OCI-LY1 (cell line): Measurements from ENCODE around the gene CHTF18.

Experiments used
- H2AFZ ChIP-seq: fragments of 200-600 bp; sonication (generic), shearing (Covaris generic); 2 replicates; pipeline ENCODE4 v1.6.0; 2014; ENCODE audit warnings: antibody characterized with exemption, mild to moderate bottlenecking, low read length
- H3F3A ChIP-seq: fragments of 200-600 bp; sonication (generic), shearing (Covaris generic); 2 replicates; pipeline ENCODE4 v1.6.0; 2014; ENCODE audit warnings: mild to moderate bottlenecking, antibody characterized with exemption, low read length, moderate library complexity; ENCODE audit not compliant: insufficient read depth
- H3K27ac ChIP-seq: fragments of 200-600 bp; sonication (generic); 2 replicates; pipeline ENCODE4 v1.5.1; 2014; ENCODE audit warnings: low read length, mixed run types, mild to moderate bottlenecking, low read depth; ENCODE audit not compliant: poor library complexity, severe bottlenecking
- H3K27me3 ChIP-seq: fragments of 200-600 bp; sonication (generic); 2 replicates; pipeline ENCODE4 v1.6.0; 2014; ENCODE audit warnings: antibody characterized with exemption, mild to moderate bottlenecking, low read length, moderate library complexity; ENCODE audit not compliant: insufficient read depth
- H3K36me3 ChIP-seq: fragments of 200-600 bp; sonication (generic); 2 replicates; pipeline ENCODE4 v1.6.1; 2014; ENCODE audit warnings: mild to moderate bottlenecking, antibody characterized with exemption, low read length, moderate library complexity, mixed read lengths; ENCODE audit not compliant: insufficient read depth
- H3K4me1 ChIP-seq: fragments of 200-600 bp; sonication (generic); 2 replicates; pipeline ENCODE4 v1.5.1; 2014; ENCODE audit warnings: mild to moderate bottlenecking, low read length, moderate library complexity; ENCODE audit not compliant: insufficient read depth, severe bottlenecking
- H3K4me2 ChIP-seq: fragments of 200-600 bp; sonication (generic), shearing (Covaris generic); 2 replicates; pipeline ENCODE4 v1.6.1; 2014; ENCODE audit warnings: low read length
- H3K4me3 ChIP-seq: fragments of 200-600 bp; sonication (generic); 2 replicates; pipeline ENCODE4 v1.5.1; 2014; ENCODE audit warnings: low read length, low read depth, mild to moderate bottlenecking, mixed read lengths; ENCODE audit not compliant: poor library complexity, severe bottlenecking
- H3K79me2 ChIP-seq: fragments of 200-600 bp; shearing (Covaris generic); 2 replicates; pipeline ENCODE4 v1.6.1; 2016; ENCODE audit warnings: mixed run types, low read length, mixed read lengths; ENCODE audit not compliant: insufficient read depth
- H3K9ac ChIP-seq: fragments of 200-600 bp; sonication (generic), shearing (Covaris generic); 2 replicates; pipeline ENCODE4 v1.6.1; 2014; ENCODE audit warnings: mild to moderate bottlenecking, low read length, mixed read lengths
- H3K9me2 ChIP-seq: fragments of 200-600 bp; sonication (generic), shearing (Covaris generic); 2 replicates; pipeline ENCODE4 v1.6.1; 2014; ENCODE audit warnings: low read depth, mild to moderate bottlenecking, low read length, mixed read lengths
- H3K9me3 ChIP-seq: fragments of 200-600 bp; shearing (Covaris generic); 2 replicates; pipeline ENCODE4 v1.6.1; 2014; ENCODE audit warnings: low read length, mixed read lengths
- H4K20me1 ChIP-seq: fragments of 200-600 bp; sonication (generic), shearing (Covaris generic); 2 replicates; pipeline ENCODE4 v1.6.0; 2016; ENCODE audit warnings: mild to moderate bottlenecking, low read length; ENCODE audit not compliant: insufficient read depth
- EZH2 ChIP-seq: fragments of 200-600 bp; sonication (generic), shearing (Covaris generic); IDR thresholded peaks from 2 replicates; pipeline ENCODE4 v1.8.0; 2017; ENCODE audit warnings: borderline replicate concordance, mixed run types, mild to moderate bottlenecking, antibody characterized with exemption, low read length, moderate library complexity, mixed read lengths
- TF ChIP-seq, protein P1 (sequence below): fragments of 200-600 bp; sonication (generic), shearing (Covaris generic); IDR thresholded peaks from 2 replicates; pipeline ENCODE4 v1.5.1; 2017; ENCODE audit warnings: mild to moderate bottlenecking, antibody characterized with exemption, low read length, moderate library complexity, mixed read lengths

The CHTF18 gene

DNA sequence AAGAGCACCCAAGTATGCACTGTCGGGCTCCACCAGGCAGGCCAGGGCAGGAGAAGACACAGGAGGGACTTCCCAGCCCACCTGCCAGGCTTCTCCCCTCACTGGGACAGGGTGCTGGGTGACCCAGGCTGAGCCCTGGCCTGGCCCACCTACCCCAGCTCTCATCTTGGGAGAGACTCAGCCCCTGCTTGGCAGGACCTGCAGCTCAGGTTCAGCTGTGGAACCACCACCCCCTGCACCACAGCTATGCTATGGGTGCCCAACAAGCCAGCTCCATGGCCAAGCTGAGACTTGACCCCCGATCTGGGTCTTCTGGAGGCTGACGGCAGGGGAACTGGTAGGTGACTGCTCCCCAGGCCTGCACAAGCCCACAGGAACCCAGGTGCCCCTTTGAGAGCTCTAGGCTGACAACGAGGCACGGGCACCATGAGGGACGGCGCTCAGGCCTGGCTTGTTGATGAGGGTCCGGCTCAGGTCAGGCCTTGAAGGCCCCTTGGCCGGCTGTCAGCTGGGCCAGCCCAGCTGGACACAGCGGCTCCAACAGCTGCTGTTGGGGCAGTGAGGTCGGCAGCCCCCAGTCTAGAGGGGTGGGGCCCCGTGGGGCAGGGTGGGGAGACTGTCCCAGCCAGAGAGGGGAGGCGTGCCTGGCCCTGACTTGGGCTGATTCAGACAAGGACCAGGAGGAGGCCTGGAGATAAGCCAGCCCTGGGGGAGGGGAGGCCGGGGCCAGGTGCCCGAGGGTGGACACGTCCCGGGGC lies 4.8 kb upstream of the CHTF18 start:
- H3K27me3 ChIP-seq = no peaks in the 10 kb centered on the region; the same call in 1 of the 2 replicates
- H3F3A ChIP-seq = no peaks in the 10 kb centered on the region
- H2AFZ ChIP-seq = no peak overlapping the region
- peaks cover 11% of the 10 kb centered on the region for H3K4me1 ChIP-seq
- no peak overlapping the region for H3K27ac ChIP-seq
- H3K4me2 ChIP-seq = no peak overlapping the region
- H3K9me3 ChIP-seq = no peaks in the 10 kb centered on the region
- H3K36me3 ChIP-seq = peaks cover 22% of the 10 kb centered on the region
- no peaks in the 10 kb centered on the region for H4K20me1 ChIP-seq
- no peak overlapping the region for H3K4me3 ChIP-seq
- no peaks in the 10 kb centered on the region for H3K9me2 ChIP-seq
- TF ChIP-seq, protein P1, sequence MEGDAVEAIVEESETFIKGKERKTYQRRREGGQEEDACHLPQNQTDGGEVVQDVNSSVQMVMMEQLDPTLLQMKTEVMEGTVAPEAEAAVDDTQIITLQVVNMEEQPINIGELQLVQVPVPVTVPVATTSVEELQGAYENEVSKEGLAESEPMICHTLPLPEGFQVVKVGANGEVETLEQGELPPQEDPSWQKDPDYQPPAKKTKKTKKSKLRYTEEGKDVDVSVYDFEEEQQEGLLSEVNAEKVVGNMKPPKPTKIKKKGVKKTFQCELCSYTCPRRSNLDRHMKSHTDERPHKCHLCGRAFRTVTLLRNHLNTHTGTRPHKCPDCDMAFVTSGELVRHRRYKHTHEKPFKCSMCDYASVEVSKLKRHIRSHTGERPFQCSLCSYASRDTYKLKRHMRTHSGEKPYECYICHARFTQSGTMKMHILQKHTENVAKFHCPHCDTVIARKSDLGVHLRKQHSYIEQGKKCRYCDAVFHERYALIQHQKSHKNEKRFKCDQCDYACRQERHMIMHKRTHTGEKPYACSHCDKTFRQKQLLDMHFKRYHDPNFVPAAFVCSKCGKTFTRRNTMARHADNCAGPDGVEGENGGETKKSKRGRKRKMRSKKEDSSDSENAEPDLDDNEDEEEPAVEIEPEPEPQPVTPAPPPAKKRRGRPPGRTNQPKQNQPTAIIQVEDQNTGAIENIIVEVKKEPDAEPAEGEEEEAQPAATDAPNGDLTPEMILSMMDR = no peak
- no peak for TF ChIP-seq EZH2
- H3K9ac ChIP-seq = no peak overlapping the region
- H3K79me2 ChIP-seq = no peaks in the 10 kb centered on the region

DNA sequence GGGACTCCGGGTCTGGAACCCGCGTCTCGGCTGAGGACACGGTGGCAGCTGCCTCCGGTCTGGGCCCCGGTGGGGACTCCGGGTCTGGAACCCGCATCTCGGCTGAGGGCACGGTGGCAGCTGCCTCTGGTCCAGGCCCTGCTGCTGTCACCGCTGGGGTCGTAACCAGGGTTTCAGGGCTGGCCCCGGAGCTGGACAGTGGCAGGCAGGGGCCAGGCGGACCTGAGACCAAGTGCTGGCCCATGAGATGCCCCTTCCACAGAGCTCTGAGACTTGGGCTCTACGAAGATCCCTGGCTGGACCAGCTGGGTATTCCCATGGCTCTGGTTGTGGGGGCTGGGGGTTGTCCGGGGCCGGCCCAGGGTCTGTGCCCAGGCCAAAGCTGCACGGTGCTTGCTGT lies 4.0 kb upstream of the CHTF18 start:
- no peak overlapping the region for H2AFZ ChIP-seq
- no peak overlapping the region for H3K27ac ChIP-seq
- H3K36me3 ChIP-seq = peaks cover 22% of the 10 kb centered on the region
- no peaks in the 10 kb centered on the region for H4K20me1 ChIP-seq
- no peak for TF ChIP-seq EZH2
- TF ChIP-seq, protein P1 = no peak
- no peak overlapping the region for H3K4me3 ChIP-seq
- H3K9me2 ChIP-seq = no peaks in the 10 kb centered on the region
- H3K79me2 ChIP-seq = no peaks in the 10 kb centered on the region
- peaks cover 17% of the 10 kb centered on the region for H3K4me1 ChIP-seq
- H3K9ac ChIP-seq = no peak overlapping the region
- H3K4me2 ChIP-seq = no peak overlapping the region
- no peaks in the 10 kb centered on the region; the same call in 1 of the 2 replicates for H3K27me3 ChIP-seq
- H3K9me3 ChIP-seq = no peaks in the 10 kb centered on the region
- H3F3A ChIP-seq = no peaks in the 10 kb centered on the region

DNA sequence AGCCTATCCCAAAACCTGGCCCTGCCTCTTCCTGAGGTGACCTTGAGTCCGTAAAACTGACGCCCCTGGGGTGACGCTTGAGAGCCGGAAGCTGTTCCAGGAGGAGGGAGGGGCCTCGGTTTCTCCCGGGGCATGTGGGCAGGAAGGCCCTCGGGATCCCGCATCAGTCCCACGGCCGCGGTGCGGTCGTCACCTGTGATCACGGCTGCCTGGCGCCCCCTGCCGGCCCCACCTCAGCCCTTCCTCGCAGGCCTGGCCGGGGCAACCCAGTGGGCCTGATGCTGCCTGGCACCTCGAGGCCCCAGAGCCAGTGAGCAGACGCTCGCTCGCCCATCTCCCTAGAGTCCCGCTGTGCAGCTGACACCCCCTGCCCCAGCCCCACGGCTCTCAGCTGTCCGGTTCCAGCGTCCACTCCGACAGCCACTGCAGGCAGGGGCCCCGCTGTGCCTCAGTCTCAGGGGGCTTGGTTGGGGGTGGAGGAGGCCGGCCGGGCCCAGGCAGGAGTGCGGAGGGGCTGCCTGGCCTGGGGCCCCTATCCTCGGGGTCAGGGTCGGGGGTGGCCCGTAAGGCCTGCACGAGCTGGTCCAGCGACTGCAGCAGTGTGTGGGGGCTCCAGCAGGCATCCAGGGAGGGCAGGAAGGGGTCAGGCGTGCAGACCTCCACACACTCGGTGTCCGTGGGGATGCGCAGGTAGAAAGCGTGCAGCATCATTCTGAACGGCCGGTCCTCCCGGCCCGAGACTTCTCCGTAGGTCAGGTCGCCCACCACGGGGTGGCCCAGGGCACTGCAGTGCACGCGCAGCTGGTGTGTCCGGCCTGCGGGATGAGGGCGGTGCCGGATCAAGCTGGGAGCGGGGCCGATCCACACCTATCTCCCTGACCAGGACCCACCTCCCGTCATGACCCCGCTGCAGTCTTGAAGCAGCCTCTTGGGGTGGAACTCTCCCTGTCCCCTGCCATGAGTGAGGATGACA lies 2.6 kb upstream of the CHTF18 start:
- H3K36me3 ChIP-seq = peaks cover 24% of the 10 kb centered on the region
- no peak overlapping the region for H3K27ac ChIP-seq
- no peak overlapping the region for H3K4me3 ChIP-seq
- H3K9me3 ChIP-seq = no peaks in the 10 kb centered on the region
- no peaks in the 10 kb centered on the region for H3K9me2 ChIP-seq
- TF ChIP-seq, protein P1 = peak; percentile 74
- no peak for TF ChIP-seq EZH2
- H3K27me3 ChIP-seq = no peaks in the 10 kb centered on the region; the same call in 1 of the 2 replicates
- no peaks in the 10 kb centered on the region for H3K79me2 ChIP-seq
- H3K4me1 ChIP-seq = peaks cover 23% of the 10 kb centered on the region
- H3K9ac ChIP-seq = no peak overlapping the region
- H3F3A ChIP-seq = no peaks in the 10 kb centered on the region
- no peak overlapping the region for H3K4me2 ChIP-seq
- H4K20me1 ChIP-seq = no peaks in the 10 kb centered on the region
- H2AFZ ChIP-seq = no peak overlapping the region
